Esophagus (tissue), 2 donors: Measurements from ENCODE around the gene OR5C1. TPM values are rescaled to one million over a fixed set of nuclear protein-coding genes. Genes with fewer than 3 reads are reported as not detected.
"Not testable (repeated sequence)": the region's sequence is repeated elsewhere in the genome, so short reads cannot be mapped to it uniquely, and the experiment has no call there.

Source experiments
- H3K27ac ChIP-seq, 2 donors: one replicate each; pipeline ENCODE4 v1.5.1; 2013; ENCODE audit warnings: low read depth in 2 of 2, mild to moderate bottlenecking in 2 of 2, inconsistent platforms in 1 of 2, low read length in 1 of 2, moderate library complexity in 1 of 2
- H3K27me3 ChIP-seq, 2 donors: one replicate each; pipeline ENCODE4 v1.6.1; 2013; ENCODE audit warnings: low read length in 2 of 2, control low read depth in 1 of 2, mild to moderate bottlenecking in 1 of 2; ENCODE audit not compliant: insufficient read depth in 2 of 2, control insufficient read depth in 1 of 2
- H3K36me3 ChIP-seq, 2 donors: one replicate each; pipeline ENCODE4 v1.6.1; 2013; ENCODE audit warnings: low read length in 1 of 2; ENCODE audit not compliant: control insufficient read depth in 2 of 2, insufficient read depth in 2 of 2
- H3K4me1 ChIP-seq, 2 donors: one replicate each; pipeline ENCODE4 v1.6.1; 2013; ENCODE audit warnings: low read length in 1 of 2; ENCODE audit not compliant: control insufficient read depth in 2 of 2, insufficient read depth in 2 of 2
- H3K4me3 ChIP-seq, 2 donors: one replicate each; pipeline ENCODE4 v1.5.1; 2013; ENCODE audit warnings: low read length in 2 of 2, mild to moderate bottlenecking in 2 of 2, low read depth in 1 of 2, moderate library complexity in 1 of 2
- H3K9me3 ChIP-seq, 2 donors: one replicate each; pipeline ENCODE4 v1.6.1; 2013; ENCODE audit warnings: mild to moderate bottlenecking in 2 of 2, low read depth in 1 of 2, low read length in 1 of 2, moderate library complexity in 1 of 2; ENCODE audit not compliant: control insufficient read depth in 2 of 2, insufficient read depth in 1 of 2
- WGBS, 2 donors: extraction: QIAGEN DNeasy Blood & Tissue Kit; methylation state at CpG; one replicate each; pipeline ENCODE4 v1.1.7; 2013; 5-methylcytosine and 5-hydroxymethylcytosine counted together
- polyA plus RNA-seq, 2 donors: library from polyadenylated mRNA; stranded (reverse); fragments of 200-250 nt; gene quantifications; one replicate each; pipeline ENCODE4 v1.2.3, GENCODE V29; 2013
- donor health status: healthy with polysubstance abuse.
- donor health status: Bipolar disorder and iron deficiency.

The OR5C1 gene
- polyA plus RNA-seq, 2 donors = not detected

- H3K4me1 ChIP-seq, H3K27me3 ChIP-seq, H3K9me3 ChIP-seq, H3K36me3 ChIP-seq, H3K27ac ChIP-seq, H3K4me3 ChIP-seq: not testable (repeated sequence)
- WGBS, 2 donors = 46 to 58% methylated on average over 7 of the region's 7 CpGs
Observed at GRCh38 chr9:122809261-122809660, 20.5 kb downstream of the OR5C1 start.

- Histone ChIP-seq H3K4me3 (no peak overlapping the region), H3K36me3 (no peaks in the 10 kb centered on the region), H3K27ac (no peak overlapping the region), H3K27me3 (no peaks in the 10 kb centered on the region), H3K4me1 (peaks cover 0 to 6% of the 10 kb centered on the region in 2 donors), H3K9me3 (no peaks in the 10 kb centered on the region)
- 2 to 4% methylated on average over 8 of the region's 8 CpGs for whole genome bisulfite sequencing, 2 donors
Observed at GRCh38 chr9:122810306-122810946, 21.7 kb downstream of the OR5C1 start.

GRCh38 chr9:122812736-122813135 is 24.0 kb downstream of the OR5C1 start:
- Histone ChIP-seq H3K9me3 (no peaks in the 10 kb centered on the region), H3K4me1 (peaks cover 0 to 6% of the 10 kb centered on the region in 2 donors), H3K4me3 (no peak overlapping the region), H3K27me3 (no peaks in the 10 kb centered on the region), H3K27ac (no peak overlapping the region), H3K36me3 (no peaks in the 10 kb centered on the region)
- WGBS, 2 donors = 77 to 81% methylated on average over 4 of the region's 4 CpGs

- Histone ChIP-seq H3K4me1 (peaks cover 0 to 3% of the 10 kb centered on the region in 2 donors), H3K36me3 (no peaks in the 10 kb centered on the region), H3K4me3 (no peak overlapping the region), H3K27me3 (no peaks in the 10 kb centered on the region), H3K9me3 (no peaks in the 10 kb centered on the region), H3K27ac (no peak overlapping the region)
- 75 to 78% methylated on average over 6 of the region's 6 CpGs for WGBS, 2 donors
Observed at GRCh38 chr9:122814545-122814944, 25.8 kb downstream of the OR5C1 start.

GRCh38 chr9:122815544-122815943 is 26.8 kb downstream of the OR5C1 start:
- H3K27me3 ChIP-seq = no peaks in the 10 kb centered on the region
- no peak overlapping the region for H3K4me3 ChIP-seq
- H3K4me1 ChIP-seq = no peaks in the 10 kb centered on the region
- H3K9me3 ChIP-seq = no peaks in the 10 kb centered on the region
- peak overlapping the region in 1 of 2 donors; percentile 58 for H3K27ac ChIP-seq
- peaks cover 4 to 5% of the 10 kb centered on the region in 2 donors for H3K36me3 ChIP-seq

GRCh38 chr9:122816163-122816867 is 27.6 kb downstream of the OR5C1 start:
- no peaks in the 10 kb centered on the region for H3K27me3 ChIP-seq
- no peaks in the 10 kb centered on the region for H3K9me3 ChIP-seq
- no peak overlapping the region for H3K4me3 ChIP-seq
- peak overlapping the region; percentile 2 to 13 for H3K27ac ChIP-seq
- WGBS, 2 donors = 64 to 68% methylated on average over 17 of the region's 17 CpGs
- no peaks in the 10 kb centered on the region for H3K4me1 ChIP-seq
- peaks cover 4 to 5% of the 10 kb centered on the region in 2 donors for H3K36me3 ChIP-seq

- peaks cover 7 to 20% of the 10 kb centered on the region in 2 donors for H3K36me3 ChIP-seq
- no peaks in the 10 kb centered on the region for H3K9me3 ChIP-seq
- no peak overlapping the region for H3K27ac ChIP-seq
- no peaks in the 10 kb centered on the region for H3K4me1 ChIP-seq
- no peak overlapping the region for H3K4me3 ChIP-seq
- 56 to 61% methylated on average over 3 of the region's 3 CpGs for WGBS, 2 donors
- H3K27me3 ChIP-seq = no peaks in the 10 kb centered on the region
Observed at GRCh38 chr9:122819326-122819725, 30.6 kb downstream of the OR5C1 start.

GRCh38 chr9:122819791-122820489 is 31.2 kb downstream of the OR5C1 start:
- 67 to 76% methylated on average over 9 of the region's 9 CpGs for WGBS, 2 donors
- H3K36me3 ChIP-seq = peaks cover 7 to 20% of the 10 kb centered on the region in 2 donors

GRCh38 chr9:122820490-122820845 is 31.7 kb downstream of the OR5C1 start:
- Histone ChIP-seq H3K4me3 (no peak overlapping the region), H3K9me3 (no peaks in the 10 kb centered on the region), H3K27me3 (no peaks in the 10 kb centered on the region), H3K4me1 (no peaks in the 10 kb centered on the region), H3K36me3 (peaks cover 7 to 20% of the 10 kb centered on the region in 2 donors), H3K27ac (peak overlapping the region in 1 of 2 donors; percentile 16)
- 93 to 94% methylated on average over 11 of the region's 11 CpGs for WGBS, 2 donors

More at GRCh38 chr9:122819791-122820489, 31.2 kb downstream of the OR5C1 start:
- Histone ChIP-seq H3K27me3 (no peaks in the 10 kb centered on the region), H3K9me3 (no peaks in the 10 kb centered on the region), H3K27ac (peak overlapping the region in 1 of 2 donors; percentile 16), H3K4me3 (no peak overlapping the region), H3K4me1 (no peaks in the 10 kb centered on the region)
